ENCODE measurements around the gene AAMP.
"Not testable (repeated sequence)": the region's sequence is repeated elsewhere in the genome, so short reads cannot be mapped to it uniquely, and the experiment has no call there.

The AAMP gene

GRCh38 chr2:218273908-218274249 lies 3.9 kb upstream of the AAMP start:
- no peak for DNase-seq

GRCh38 chr2:218273214-218273907 lies 3.4 kb upstream of the AAMP start:
- not testable (repeated sequence) for DNase-seq

- peak; percentile 70 for DNase-seq
Measured at GRCh38 chr2:218272531-218273212, 2.7 kb upstream of the AAMP start.

DNA sequence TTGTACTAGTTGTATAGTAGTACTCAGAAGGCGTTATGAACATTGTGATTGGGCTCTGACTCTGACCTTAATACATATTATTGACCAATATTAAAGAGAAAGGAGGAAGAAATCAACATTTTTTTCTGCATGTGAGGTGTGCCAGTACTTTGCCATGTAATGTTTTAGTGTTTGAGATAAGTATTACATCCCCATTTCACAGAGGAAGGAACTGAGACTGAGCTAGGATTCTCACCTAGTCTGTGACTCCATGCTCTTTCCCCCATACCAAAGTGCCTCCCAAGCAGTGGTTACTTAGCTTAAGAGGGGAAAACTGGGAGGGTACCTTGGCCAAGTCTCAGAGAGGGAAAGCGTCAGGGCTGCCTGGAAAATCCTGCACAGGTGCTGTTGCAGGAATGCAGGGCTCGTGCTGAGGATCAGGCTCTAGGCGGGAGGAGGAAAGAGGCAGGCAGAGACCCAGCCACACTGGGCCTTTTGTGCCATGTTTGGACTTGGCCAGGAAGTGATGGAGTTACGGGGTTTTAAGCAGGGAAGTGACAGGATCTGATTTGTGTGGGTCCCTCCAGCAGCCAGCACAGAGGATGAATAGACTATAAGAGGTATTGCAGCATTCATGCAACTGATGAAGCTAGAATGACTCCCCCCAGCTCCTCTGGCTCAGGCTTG lies 2.1 kb upstream of the AAMP start:
- DNase-seq, result no peak

DNA sequence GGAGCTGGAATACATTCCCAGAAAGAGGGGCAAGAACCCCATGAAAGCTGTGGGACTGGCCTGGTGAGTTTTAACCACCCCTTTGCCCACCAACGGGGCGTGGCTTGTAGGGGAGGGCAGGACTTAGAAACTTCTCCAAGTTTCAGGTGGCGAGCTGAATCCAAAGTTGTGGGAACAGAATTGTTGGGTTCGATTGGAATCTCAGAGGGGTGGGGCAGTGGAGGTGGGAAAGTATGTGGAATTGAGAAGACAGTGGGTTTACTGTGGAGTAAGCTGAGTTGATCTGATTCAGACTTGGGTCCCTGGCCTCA lies 1.5 kb upstream of the AAMP start:
- no peak for DNase-seq

DNA sequence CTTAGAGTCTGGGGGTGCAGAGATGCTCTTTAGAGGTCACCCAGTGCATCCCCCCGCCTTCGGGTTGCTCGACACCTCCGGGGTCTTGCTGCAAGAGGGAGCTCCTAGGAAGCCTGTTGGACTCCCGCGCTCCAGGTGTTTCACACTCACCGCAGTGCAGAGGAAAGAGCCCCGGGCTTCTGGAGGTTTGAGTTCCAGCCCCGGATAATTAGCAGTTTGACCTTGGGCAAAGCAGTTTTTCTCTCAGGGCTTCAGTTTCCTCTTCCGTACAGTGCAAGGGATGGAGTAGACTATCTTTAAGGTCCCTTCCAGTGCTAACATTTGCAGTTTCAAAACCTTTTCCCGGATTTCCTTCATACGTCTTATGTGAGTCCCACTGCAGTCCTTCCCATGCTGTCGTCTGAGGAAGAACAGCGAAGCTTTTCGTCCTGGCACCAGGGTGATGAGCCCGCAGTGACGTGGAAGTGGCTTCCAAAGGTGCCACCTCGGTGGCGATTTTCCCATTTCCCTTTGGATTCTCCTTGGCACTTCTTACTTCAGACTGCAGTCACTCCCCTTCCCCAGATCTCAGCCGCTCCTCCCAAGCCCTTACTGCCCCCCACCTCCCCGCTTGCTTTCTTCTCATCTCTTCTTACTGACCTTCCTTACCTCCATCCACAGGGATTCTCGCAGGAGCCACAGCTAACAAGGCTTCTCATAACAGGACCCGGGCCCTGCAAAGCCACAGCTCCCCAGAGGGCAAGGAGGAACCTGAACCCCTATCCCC lies 967 bp upstream of the AAMP start:
- DNase-seq, result no peak

GRCh38 chr2:218267259-218267658 lies 2.7 kb downstream of the AAMP start:
- no peak for DNase-seq

DNA sequence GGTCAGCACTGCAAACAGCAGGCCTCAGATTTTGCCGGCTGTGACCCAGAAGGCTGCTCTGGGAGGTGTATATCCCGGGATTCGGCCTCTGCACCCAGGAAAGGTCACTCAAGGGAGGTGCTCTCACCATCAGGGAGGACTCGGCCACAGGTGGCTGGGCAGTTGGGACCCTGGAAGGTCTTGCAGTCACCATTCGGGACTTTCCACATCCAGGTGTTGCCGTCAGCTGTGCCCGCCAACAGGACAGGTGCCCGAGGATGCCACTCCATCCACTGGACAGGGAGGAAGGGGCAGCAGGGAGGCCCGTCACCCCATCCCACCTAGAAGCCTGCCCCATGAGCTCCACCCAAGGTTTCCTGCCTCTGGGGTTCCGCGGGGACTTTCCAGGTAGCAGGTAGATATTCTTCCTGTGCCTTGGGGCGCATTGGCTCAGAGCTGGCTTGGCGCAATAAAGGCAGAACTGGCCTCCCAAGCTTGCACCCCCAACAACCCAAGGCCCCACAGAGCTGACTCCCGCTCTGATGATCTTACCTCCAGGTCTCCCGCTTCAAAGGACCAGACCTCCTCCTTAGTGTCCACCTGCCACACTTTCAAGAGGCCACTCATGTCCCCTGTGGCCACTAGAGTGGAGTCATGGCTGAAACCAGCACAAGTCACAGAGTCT lies 3.5 kb downstream of the AAMP start:
- DNase-seq, result no peak

DNA sequence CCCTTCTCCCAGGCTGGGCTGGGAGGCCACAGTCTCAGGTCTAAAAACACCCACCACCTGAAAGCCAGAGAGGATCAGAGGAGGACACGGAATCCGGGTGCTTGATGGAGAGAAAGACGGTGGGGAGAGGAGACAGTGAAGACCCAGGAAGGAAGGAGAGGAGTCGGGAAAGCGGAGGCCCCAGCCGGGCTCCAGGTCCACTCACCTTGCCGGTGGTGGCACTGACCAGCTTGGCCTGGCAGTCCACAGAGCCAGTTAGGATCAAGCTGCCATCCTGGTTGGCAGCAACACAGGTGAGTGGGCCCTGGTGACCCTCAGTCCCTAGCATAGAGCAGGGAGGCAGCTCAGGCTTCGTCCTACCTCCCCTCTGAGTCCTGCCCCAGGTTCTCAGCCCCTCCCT lies 4.3 kb downstream of the AAMP start:
- DNase-seq, result no peak

GRCh38 chr2:218264773-218265561 lies 5.0 kb downstream of the AAMP start:
- DNase-seq, result no peak

DNA sequence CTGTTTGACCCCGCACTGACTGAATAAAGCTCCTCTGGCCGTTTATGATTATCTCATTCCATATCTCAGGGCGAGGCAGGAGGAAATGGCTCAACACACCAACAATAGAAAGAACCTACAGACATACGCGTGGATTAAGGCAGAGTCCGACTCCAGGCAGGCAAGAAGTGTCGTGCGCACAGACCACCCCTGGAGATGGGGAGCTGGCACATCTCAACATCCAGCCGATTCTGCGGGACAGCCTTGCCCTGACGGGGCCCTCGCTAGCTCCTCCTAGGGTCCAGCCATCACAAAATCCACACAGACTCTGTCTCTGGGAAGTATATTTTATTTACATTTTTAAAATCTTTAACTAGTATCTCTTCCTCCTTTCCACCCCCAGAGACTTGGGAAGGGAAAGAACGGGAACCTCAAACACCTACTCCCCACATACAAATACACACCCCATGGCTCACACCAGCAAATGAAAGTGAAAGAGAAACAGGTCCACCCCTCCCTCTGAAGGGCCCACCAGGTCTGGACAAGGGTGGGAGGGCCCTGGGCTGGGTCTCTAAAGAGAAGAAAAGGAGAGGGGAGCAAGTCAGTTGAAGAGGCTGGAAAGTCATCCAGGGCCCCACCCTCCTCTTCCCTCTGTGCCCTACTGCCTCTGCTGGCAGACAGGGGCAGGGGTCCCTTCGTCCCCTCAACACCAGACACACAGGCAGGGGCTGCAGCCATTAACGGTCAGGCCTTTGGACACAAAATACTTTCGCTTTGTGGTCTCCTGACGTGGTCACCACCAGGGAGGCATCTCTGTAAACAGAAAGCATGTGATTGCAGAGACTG lies 5.9 kb downstream of the AAMP start:
- no peak for DNase-seq

DNA sequence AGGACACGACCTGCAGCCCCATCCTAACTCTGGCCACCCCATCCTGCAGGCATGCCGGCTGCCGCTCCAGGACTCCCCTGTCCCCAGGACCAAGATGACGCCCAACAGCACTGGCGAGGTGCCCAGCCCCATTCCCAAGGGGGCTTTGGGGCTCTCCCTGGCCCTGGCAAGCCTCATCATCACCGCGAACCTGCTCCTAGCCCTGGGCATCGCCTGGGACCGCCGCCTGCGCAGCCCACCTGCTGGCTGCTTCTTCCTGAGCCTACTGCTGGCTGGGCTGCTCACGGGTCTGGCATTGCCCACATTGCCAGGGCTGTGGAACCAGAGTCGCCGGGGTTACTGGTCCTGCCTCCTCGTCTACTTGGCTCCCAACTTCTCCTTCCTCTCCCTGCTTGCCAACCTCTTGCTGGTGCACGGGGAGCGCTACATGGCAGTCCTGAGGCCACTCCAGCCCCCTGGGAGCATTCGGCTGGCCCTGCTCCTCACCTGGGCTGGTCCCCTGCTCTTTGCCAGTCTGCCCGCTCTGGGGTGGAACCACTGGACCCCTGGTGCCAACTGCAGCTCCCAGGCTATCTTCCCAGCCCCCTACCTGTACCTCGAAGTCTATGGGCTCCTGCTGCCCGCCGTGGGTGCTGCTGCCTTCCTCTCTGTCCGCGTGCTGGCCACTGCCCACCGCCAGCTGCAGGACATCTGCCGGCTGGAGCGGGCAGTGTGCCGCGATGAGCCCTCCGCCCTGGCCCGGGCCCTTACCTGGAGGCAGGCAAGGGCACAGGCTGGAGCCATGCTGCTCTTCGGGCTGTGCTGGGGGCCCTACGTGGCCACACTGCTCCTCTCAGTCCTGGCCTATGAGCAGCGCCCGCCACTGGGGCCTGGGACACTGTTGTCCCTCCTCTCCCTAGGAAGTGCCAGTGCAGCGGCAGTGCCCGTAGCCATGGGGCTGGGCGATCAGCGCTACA lies 7.0 kb downstream of the AAMP start:
- DNase-seq, result no peak

- DNase-seq, result no peak
Measured at GRCh38 chr2:218262237-218262600, 7.7 kb downstream of the AAMP start.

DNA sequence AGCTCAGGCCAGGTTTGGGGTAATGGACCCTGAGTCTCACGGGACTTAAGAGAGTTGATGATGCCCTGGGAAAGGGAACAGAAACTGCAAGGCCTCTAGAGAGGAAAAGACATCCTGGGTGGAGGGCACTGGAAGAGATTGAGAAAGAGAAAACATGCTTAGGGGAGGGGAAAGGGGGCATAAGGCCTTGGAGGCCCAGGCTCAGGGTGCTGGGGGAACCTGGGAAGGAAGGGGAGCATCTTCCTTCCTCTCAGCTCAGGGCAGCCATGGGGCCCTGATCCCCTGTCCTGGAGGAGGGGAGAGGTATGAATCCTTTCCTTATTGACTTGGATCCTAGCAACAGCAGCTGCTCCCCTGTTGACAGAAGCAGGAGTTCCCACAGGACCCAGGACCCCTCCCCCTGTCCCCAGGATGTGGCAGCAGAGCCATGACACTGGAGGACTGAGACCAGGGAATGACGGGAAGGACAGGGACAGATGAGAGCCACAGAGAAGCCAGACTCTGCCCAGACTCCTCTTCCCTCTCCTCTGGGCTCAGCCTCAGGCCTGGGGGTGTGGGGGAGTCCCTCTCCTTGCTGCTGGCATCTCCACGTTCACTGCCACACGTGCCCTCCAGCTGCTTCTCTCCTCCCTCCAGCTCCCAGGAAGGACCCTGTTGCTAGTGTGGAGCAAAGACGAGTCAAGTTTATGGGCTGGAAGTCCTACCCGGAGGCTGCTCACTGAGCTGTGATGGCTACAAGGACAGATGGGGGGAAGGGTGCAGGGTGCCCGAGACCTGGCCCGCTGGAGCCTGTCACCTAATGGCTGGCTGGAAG lies 8.3 kb downstream of the AAMP start:
- DNase-seq, result no peak

DNA sequence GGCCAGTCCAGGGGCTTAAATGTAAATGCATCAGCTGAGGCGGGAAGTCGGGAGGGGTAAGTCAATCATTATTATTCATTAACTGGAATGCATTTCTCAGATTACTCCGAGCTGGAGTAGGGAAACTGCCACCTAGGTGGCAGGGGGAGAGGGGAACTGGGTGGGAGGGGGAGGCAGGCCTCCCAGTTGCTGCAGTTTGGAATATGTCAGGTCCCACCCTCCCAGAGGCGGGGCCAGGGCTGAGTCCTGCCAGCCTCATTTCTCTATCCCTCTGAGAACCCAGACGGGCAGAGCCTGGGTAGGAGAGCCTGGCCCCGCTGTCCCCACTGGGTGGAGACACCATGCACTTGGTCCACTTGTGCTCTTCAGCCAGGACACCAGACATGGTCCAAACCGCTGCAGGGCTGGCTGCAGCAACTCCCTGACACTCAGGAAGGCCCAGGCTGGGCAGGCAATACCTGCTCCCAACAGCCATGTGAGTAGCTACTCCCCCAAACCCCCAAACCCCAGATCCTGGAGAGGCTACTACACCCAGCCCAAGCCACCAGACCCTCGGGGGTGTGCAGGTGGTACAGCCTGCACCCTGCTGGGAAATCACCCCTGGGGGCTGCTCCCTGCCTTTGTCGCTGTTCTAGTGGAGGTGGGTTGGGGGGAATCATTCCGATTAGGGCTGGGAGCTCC lies 9.1 kb downstream of the AAMP start, which contains the start of gene GPBAR1:
Gene GPBAR1 (plus strand): TSS at position 274 of the 681 bp plus-strand sequence. CDS start 1,710 bp downstream, outside the sequence.
- no peak for DNase-seq

- no peak for DNase-seq
Measured at GRCh38 chr2:218260166-218260565, 9.8 kb downstream of the AAMP start.

DNA sequence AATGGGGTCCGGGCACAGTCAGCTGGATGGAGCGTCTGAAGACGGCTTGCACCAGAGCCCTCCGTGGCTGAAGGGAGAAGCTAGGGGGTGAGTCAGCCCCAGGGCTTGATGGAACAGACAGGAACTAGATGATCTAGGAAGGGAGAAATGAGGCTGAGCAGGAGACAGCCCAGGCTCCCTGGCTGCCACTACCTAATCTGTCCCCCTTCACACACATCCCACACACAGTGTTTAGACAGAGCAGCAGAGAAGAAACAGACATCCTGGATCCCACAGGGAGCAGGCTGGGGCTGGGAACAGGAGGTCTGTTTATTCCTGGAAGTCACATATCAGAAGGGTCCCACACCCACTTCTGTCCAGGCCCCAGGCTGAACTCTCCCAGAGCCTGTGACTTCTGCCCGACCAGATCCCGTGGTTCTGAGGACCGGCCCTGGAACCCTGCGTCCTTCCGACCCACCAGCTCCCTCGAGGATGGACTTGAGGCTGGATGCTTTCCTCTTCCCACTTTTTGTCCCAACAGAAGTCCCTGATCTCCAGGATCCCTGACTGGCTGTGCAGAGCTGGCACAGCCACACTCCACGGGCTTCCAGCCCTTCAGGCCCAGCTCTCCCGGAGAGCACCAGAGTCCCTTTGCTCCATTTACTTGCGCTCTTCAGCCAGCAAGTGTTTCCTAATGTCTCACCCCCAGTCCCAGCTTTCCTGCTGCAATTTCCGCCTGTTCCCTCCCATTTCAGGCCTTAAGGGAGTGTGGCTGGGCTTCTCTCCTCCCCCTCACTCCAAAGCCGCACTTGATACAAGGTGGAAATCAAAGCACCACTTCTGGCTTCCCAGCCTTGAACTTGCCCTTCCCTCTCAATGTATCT lies 10.6 kb downstream of the AAMP start:
- no peak for DNase-seq

Measured in T-helper 9 cell (primary cell).